H9 (cell line): Measurements from ENCODE around the gene DTWD2. TPM values are rescaled to one million over a fixed set of nuclear protein-coding genes. Genes with fewer than 3 reads are reported as not detected.

Experiments used
- DNase-seq: peaks from one replicate; pipeline ENCODE4 v3.0.0-alpha.2; 2017
- H2AFZ ChIP-seq: one replicate; pipeline ENCODE4 v1.6.1; 2013; ENCODE audit warnings: mild to moderate bottlenecking, low read length, control low read depth, moderate library complexity
- H2AK5ac ChIP-seq: 2 replicates; pipeline ENCODE4 v1.6.1; 2013; ENCODE audit warnings: low read length, control low read depth, mixed read lengths; ENCODE audit not compliant: insufficient read length
- H2BK120ac ChIP-seq: one replicate; pipeline ENCODE4 v1.6.1; 2013; ENCODE audit warnings: low read depth, mild to moderate bottlenecking, low read length, control low read depth, inconsistent platforms; ENCODE audit not compliant: poor library complexity, severe bottlenecking
- H2BK12ac ChIP-seq: 2 replicates; pipeline ENCODE4 v1.6.1; 2013; ENCODE audit warnings: low read length, control low read depth, mixed read lengths, low read depth; ENCODE audit not compliant: insufficient read length
- H2BK15ac ChIP-seq: 2 replicates; pipeline ENCODE4 v1.6.1; 2013; ENCODE audit warnings: low read depth, low read length, control low read depth
- H2BK20ac ChIP-seq: one replicate; pipeline ENCODE4 v1.6.1; 2013; ENCODE audit warnings: low read depth, mild to moderate bottlenecking, low read length, control low read depth, inconsistent platforms; ENCODE audit not compliant: poor library complexity, severe bottlenecking
- H2BK5ac ChIP-seq: 2 replicates; pipeline ENCODE4 v1.6.1; 2013; ENCODE audit warnings: low read length, control low read depth, mixed read lengths; ENCODE audit not compliant: insufficient read length
- H3K14ac ChIP-seq: 2 replicates; pipeline ENCODE4 v1.6.1; 2013; ENCODE audit warnings: low read length, control low read depth; ENCODE audit not compliant: insufficient read depth
- H3K18ac ChIP-seq: 2 replicates; pipeline ENCODE4 v1.6.1; 2013; ENCODE audit warnings: low read depth, mild to moderate bottlenecking, mixed read lengths, low read length, control low read depth; ENCODE audit not compliant: insufficient read length
- H3K23ac ChIP-seq: 2 replicates; pipeline ENCODE4 v1.6.1; 2013; ENCODE audit warnings: low read length, control low read depth, mixed read lengths, low read depth; ENCODE audit not compliant: insufficient read length
- H3K23me2 ChIP-seq: 2 replicates; pipeline ENCODE4 v1.6.1; 2013; ENCODE audit warnings: low read depth, mild to moderate bottlenecking, mixed read lengths, low read length, control low read depth; ENCODE audit not compliant: insufficient read length, poor library complexity, severe bottlenecking
- H3K27ac ChIP-seq: 2 replicates; pipeline ENCODE4 v1.5.1; 2013; ENCODE audit warnings: low read length, control low read depth, mixed read lengths, low read depth; ENCODE audit not compliant: insufficient read length
- H3K27me3 ChIP-seq: 2 replicates; pipeline ENCODE4 v1.6.1; 2013; ENCODE audit warnings: low read length, control low read depth, inconsistent platforms; ENCODE audit not compliant: insufficient read depth
- H3K4ac ChIP-seq: 2 replicates; pipeline ENCODE4 v1.6.1; 2013; ENCODE audit warnings: low read depth, mild to moderate bottlenecking, control low read depth, inconsistent platforms, low read length, moderate library complexity
- H3K4me1 ChIP-seq: 2 replicates; pipeline ENCODE4 v1.6.1; 2013; ENCODE audit warnings: low read length, control low read depth, inconsistent platforms; ENCODE audit not compliant: insufficient read depth
- H3K4me2 ChIP-seq: 2 replicates; pipeline ENCODE4 v1.6.1; 2013; ENCODE audit warnings: low read length, control low read depth, mixed read lengths; ENCODE audit not compliant: insufficient read length, insufficient read depth
- H3K56ac ChIP-seq: 2 replicates; pipeline ENCODE4 v1.6.1; 2013; ENCODE audit warnings: low read depth, mild to moderate bottlenecking, mixed read lengths, low read length, control low read depth; ENCODE audit not compliant: insufficient read length
- H3K79me1 ChIP-seq: 2 replicates; pipeline ENCODE4 v1.6.1; 2013; ENCODE audit warnings: low read depth, mild to moderate bottlenecking, moderate library complexity, low read length, control low read depth, inconsistent platforms; ENCODE audit not compliant: insufficient read depth, poor library complexity, severe bottlenecking
- H3K79me2 ChIP-seq: 2 replicates; pipeline ENCODE4 v1.6.1; 2013; ENCODE audit warnings: low read length, control low read depth, inconsistent platforms; ENCODE audit not compliant: insufficient read depth
- H3K9ac ChIP-seq: 2 replicates; pipeline ENCODE4 v1.6.1; 2013; ENCODE audit warnings: low read length, control low read depth, mixed read lengths; ENCODE audit not compliant: insufficient read length; ENCODE audit errors: extremely low read depth
- H3K9me3 ChIP-seq: one replicate; pipeline ENCODE4 v1.6.1; 2013; ENCODE audit warnings: low read depth, low read length, inconsistent platforms; ENCODE audit not compliant: control insufficient read depth
- H3T11ph ChIP-seq: one replicate; pipeline ENCODE4 v1.6.1; 2013; ENCODE audit warnings: mild to moderate bottlenecking, low read length, control low read depth, inconsistent platforms
- H4K20me1 ChIP-seq: one replicate; pipeline ENCODE4 v1.6.1; 2013; ENCODE audit not compliant: control insufficient read depth, insufficient read length, insufficient read depth
- H4K5ac ChIP-seq: 2 replicates; pipeline ENCODE4 v1.6.1; 2013; ENCODE audit warnings: low read depth, mild to moderate bottlenecking, mixed read lengths, low read length, control low read depth; ENCODE audit not compliant: insufficient read length
- H4K8ac ChIP-seq: replicated peaks from 2 replicates; pipeline ENCODE4 v1.6.1; 2013; ENCODE audit warnings: low read length, control low read depth, mixed read lengths, low read depth; ENCODE audit not compliant: insufficient read length
- H4K91ac ChIP-seq: 2 replicates; pipeline ENCODE4 v1.6.1; 2013; ENCODE audit warnings: low read depth, mild to moderate bottlenecking, moderate library complexity, mixed read lengths, low read length, control low read depth; ENCODE audit not compliant: insufficient read length
- H3K27ac Mint-ChIP-seq, 3 experiments: 2 replicates in 2 of 3; 3 replicates in 1 of 3; pipeline ENCODE4 v1.8.0; 2020 to 2021; ENCODE audit warnings: mixed read lengths in 3 of 3, mild to moderate bottlenecking in 1 of 3, moderate library complexity in 1 of 3
- H3K27me3 Mint-ChIP-seq: 2 replicates; pipeline ENCODE4 v1.8.0; 2021; ENCODE audit warnings: low read depth, mild to moderate bottlenecking, moderate library complexity, mixed read lengths
- H3K36me3 Mint-ChIP-seq, 3 experiments: 2 replicates in 2 of 3; 3 replicates in 1 of 3; pipeline ENCODE4 v1.8.0; 2020 to 2021; ENCODE audit warnings: low read depth in 3 of 3, mixed read lengths in 3 of 3; ENCODE audit not compliant: insufficient read depth in 1 of 3
- H3K4me1 Mint-ChIP-seq, 2 experiments: 2 replicates each; pipeline ENCODE4 v1.8.0; 2020; ENCODE audit warnings: mixed read lengths in 2 of 2
- H3K4me3 Mint-ChIP-seq, 2 experiments: 2 replicates in 1 of 2; 3 replicates in 1 of 2; pipeline ENCODE4 v1.8.0; 2020 to 2021; ENCODE audit warnings: mild to moderate bottlenecking in 2 of 2, mixed read lengths in 2 of 2, moderate library complexity in 1 of 2
- H3K9me3 Mint-ChIP-seq, 2 experiments: 2 replicates in 1 of 2; 3 replicates in 1 of 2; pipeline ENCODE4 v1.8.0; 2020; ENCODE audit warnings: mild to moderate bottlenecking in 2 of 2, mixed read lengths in 2 of 2, moderate library complexity in 1 of 2
- WGBS: extraction: QIAGEN DNeasy Blood & Tissue Kit; methylation state at CpG from one replicate; pipeline ENCODE4 v1.1.7; 2013; ENCODE audit warnings: missing lambda C conversion rate, low lambda C conversion rate, mixed read lengths; ENCODE audit not compliant: insufficient read length; ENCODE audit errors: extremely low coverage; 5-methylcytosine and 5-hydroxymethylcytosine counted together
- total RNA-seq: library from RNA; stranded (reverse); gene quantifications from 2 replicates; pipeline ENCODE4 v1.2.1, GENCODE V29; 2021
- TF ChIP-seq, protein P1 (sequence below): fragments of 200-600 bp; sonication (generic); conservative IDR thresholded peaks from 3 replicates; pipeline ENCODE4 v1.8.0; 2021; ENCODE audit warnings: antibody characterized with exemption, mild to moderate bottlenecking

The DTWD2 gene
- total RNA-seq, 1 experiment from 2014 or later: 10.8 TPM

DNA sequence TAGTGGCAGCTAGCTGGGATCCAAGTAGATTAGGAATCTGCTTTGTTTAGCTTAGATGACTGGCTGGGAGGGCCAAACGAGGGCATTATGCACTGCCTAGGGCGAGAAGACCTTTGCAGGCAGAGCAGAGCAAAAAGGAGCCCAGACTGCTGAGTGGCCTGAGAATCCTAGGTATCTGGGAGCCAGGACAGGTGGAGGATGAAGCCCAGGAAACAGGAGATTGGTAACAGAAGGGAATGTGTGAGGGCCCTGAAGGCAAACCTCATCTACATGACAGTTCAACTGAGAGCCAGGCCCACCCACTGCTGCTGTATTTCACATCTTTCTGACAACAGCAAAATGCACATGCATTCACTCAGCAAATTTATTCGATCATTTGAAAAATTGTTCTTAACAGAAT is 192.3 kb downstream of the DTWD2 start:
- no CpG with 5 or more reads among the region's 3 CpGs for WGBS
- no peak overlapping the region for H2BK5ac ChIP-seq
- no peak overlapping the region for H2BK120ac ChIP-seq
- peak; percentile 85 for DNase-seq
- no peak overlapping the region for H4K8ac ChIP-seq
- TF ChIP-seq, protein P1, sequence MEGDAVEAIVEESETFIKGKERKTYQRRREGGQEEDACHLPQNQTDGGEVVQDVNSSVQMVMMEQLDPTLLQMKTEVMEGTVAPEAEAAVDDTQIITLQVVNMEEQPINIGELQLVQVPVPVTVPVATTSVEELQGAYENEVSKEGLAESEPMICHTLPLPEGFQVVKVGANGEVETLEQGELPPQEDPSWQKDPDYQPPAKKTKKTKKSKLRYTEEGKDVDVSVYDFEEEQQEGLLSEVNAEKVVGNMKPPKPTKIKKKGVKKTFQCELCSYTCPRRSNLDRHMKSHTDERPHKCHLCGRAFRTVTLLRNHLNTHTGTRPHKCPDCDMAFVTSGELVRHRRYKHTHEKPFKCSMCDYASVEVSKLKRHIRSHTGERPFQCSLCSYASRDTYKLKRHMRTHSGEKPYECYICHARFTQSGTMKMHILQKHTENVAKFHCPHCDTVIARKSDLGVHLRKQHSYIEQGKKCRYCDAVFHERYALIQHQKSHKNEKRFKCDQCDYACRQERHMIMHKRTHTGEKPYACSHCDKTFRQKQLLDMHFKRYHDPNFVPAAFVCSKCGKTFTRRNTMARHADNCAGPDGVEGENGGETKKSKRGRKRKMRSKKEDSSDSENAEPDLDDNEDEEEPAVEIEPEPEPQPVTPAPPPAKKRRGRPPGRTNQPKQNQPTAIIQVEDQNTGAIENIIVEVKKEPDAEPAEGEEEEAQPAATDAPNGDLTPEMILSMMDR: no peak
- H3K9me3 ChIP-seq: no peaks in the 10 kb centered on the region
- no peak overlapping the region for H2BK15ac ChIP-seq
- no peak overlapping the region for H2BK20ac ChIP-seq
- H2AK5ac ChIP-seq: no peak overlapping the region
- no peak overlapping the region for H3K18ac ChIP-seq
- H3K79me2 ChIP-seq: no peaks in the 10 kb centered on the region
- no peaks in the 10 kb centered on the region for H3K23me2 ChIP-seq
- no peaks in the 10 kb centered on the region for H4K20me1 ChIP-seq
- H3K9ac ChIP-seq: no peak overlapping the region
- H3K4ac ChIP-seq: no peak overlapping the region
- no peaks in the 10 kb centered on the region for H3K79me1 ChIP-seq
- H2BK12ac ChIP-seq: no peak overlapping the region
- H3K14ac ChIP-seq: no peak overlapping the region
- no peaks in the 10 kb centered on the region; the same call in 1 of the 2 replicates for H3K27me3 Mint-ChIP-seq
- H3T11ph ChIP-seq: no peak overlapping the region
- no peaks in the 10 kb centered on the region for H3K27me3 ChIP-seq
- H3K9me3 Mint-ChIP-seq: no peaks in the 10 kb centered on the region; a peak in 2 of 5 replicates
- peaks cover 17 to 26% of the 10 kb centered on the region in 2 experiments for H3K4me1 Mint-ChIP-seq
- H3K4me2 ChIP-seq: no peak overlapping the region
- no peak overlapping the region for H2AFZ ChIP-seq
- H3K4me1 ChIP-seq: peaks cover 5% of the 10 kb centered on the region; the same call in 1 of the 2 replicates
- H4K5ac ChIP-seq: no peak overlapping the region
- H3K27ac Mint-ChIP-seq: peak overlapping the region; percentile 73 to 90 (median 87); a peak in 4 of 7 replicates
- H3K36me3 Mint-ChIP-seq: peaks cover 0 to 4% (median 4%) of the 10 kb centered on the region in 3 experiments; a peak in 4 of 7 replicates
- no peak overlapping the region for H3K56ac ChIP-seq
- no peak overlapping the region for H4K91ac ChIP-seq
- H3K23ac ChIP-seq: no peak overlapping the region
- H3K27ac ChIP-seq: peak overlapping the region; percentile 32
- H3K4me3 Mint-ChIP-seq: no peak overlapping the region
